A549 treated with ZK216348 at 1 μM for 4 hours (cell line): ENCODE results near the gene MPPE1. TPM values are rescaled to one million over a fixed set of nuclear protein-coding genes. Genes with fewer than 3 reads are reported as not detected.

ENCODE experiments used
- total RNA-seq: library from RNA; stranded (reverse); fragments of 200-300 nt; extraction: Qiagen RNA extraction; gene quantifications from 5 replicates; pipeline ENCODE4 v1.2.3, GENCODE V29; 2022; ENCODE audit warnings: low read depth

MPPE1 gene, protein sequence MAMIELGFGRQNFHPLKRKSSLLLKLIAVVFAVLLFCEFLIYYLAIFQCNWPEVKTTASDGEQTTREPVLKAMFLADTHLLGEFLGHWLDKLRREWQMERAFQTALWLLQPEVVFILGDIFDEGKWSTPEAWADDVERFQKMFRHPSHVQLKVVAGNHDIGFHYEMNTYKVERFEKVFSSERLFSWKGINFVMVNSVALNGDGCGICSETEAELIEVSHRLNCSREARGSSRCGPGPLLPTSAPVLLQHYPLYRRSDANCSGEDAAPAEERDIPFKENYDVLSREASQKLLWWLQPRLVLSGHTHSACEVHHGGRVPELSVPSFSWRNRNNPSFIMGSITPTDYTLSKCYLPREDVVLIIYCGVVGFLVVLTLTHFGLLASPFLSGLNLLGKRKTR
- 17.3 to 20.4 TPM (median 17.8 TPM) in 5 replicates for total RNA-seq

DNA sequence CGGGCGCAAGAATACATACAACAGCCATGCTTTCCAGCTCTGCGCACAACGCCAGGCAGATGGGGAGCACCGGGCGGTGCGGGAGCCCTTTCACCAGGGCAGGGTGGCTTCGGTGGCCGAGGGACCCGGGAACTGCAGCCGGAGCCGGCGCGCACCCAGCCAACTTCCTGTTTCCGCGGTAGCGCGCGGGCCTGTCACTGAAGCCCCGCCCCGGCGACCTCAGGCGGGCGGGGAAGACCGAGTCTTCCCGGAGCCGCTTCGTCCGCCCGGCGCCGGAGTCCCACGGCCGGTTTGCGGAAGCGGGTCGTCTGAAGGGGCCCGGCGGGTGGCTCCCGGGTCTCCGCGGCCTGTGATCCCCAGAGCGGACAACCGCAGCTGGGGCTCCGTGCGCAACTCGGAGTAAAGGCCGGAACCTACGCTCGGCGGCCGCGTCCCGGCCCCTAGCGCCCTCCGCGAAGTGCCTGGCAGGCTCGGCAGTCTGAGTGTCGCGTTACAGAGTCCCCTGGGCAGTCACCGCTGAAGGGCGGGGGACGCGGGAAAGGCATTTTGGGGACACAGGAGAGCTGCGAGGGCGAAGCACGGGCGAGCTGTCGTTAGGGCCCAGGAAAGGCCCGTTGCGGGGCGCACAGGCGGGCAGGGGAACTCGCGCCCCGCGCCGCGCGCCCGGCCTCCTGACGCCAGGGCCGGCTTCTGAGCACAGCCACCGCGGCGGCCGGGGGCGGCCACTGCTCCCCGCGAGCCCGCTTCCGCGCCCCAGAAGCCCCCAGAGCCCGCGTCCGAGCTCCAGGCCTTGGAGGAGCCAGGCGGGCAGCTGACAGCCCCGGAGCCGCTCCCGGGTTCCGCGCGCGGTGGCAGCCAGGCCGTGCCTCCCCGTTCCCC is at the start of gene MPPE1:
Gene MPPE1, minus strand, starts transcription at position 136 of the 879 bp plus-strand sequence. CDS start 11,053 bp downstream, outside the sequence.

DNA sequence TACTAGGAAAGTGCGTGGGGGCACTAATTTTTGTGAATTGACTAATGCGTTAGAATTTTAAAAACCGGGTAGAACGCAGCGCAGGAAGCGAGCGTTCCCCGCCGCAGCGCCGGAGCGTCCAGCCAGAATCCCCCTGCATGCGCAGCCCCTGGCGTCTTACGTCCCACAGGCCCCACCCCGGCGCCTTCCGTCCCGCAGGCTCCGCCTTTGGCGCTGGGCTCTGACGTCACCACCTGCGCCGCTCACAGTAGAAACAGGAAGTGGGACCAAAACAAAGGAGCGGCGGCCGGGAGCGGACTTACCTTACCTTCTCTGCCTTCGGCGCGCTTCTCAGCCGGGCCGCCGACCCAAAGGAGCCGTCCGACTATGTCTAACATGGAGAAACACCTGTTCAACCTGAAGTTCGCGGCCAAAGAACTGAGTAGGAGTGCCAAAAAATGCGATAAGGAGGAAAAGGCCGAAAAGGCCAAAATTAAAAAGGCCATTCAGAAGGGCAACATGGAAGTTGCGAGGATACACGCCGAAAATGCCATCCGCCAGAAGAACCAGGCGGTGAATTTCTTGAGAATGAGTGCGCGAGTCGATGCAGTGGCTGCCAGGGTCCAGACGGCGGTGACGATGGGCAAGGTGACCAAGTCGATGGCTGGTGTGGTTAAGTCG is 56.8 kb downstream of the MPPE1 start, which contains the start of gene CHMP1B:
Gene CHMP1B, plus strand, starts transcription at position 268 of the 660 bp plus-strand sequence. Its CDS starts 99 bp downstream, at position 367.

Other genes starting within 250 kb of the MPPE1 start
- gene GNAL, start 219.1 kb downstream of the MPPE1 start, total RNA-seq = 5.3 to 7.7 TPM (median 5.4 TPM) in 5 replicates
- gene CHMP1B, start 56.9 kb downstream of the MPPE1 start, total RNA-seq = 35.7 to 52.6 TPM (median 44.5 TPM) in 5 replicates
- gene IMPA2, start 73.2 kb upstream of the MPPE1 start, total RNA-seq = 44.5 to 74.9 TPM (median 69.1 TPM) in 5 replicates
- gene ANKRD62, start 185.5 kb upstream of the MPPE1 start, total RNA-seq = not detected in 5 replicates